GM19238 (cell line): ENCODE measurements around the gene DDX31.

Source experiments
- DNase-seq: peaks from one replicate; pipeline ENCODE4 v3.0.0; 2011; ENCODE audit warnings: low spot score; ENCODE audit not compliant: insufficient read length

Gene DDX31

GRCh38 chr9:132596200-132596599 lies 73.6 kb downstream of the DDX31 start:
- no peak for DNase-seq

GRCh38 chr9:132595319-132595718 lies 74.5 kb downstream of the DDX31 start:
- no peak for DNase-seq

GRCh38 chr9:132594412-132594811 lies 75.4 kb downstream of the DDX31 start:
- DNase-seq = no peak

- DNase-seq = no peak
These were observed 77.3 kb downstream of the DDX31 start for GRCh38 chr9:132592451-132592850.

- no peak for DNase-seq
These were observed 78.0 kb downstream of the DDX31 start for GRCh38 chr9:132591751-132592314.

- DNase-seq = no peak
These were observed 78.5 kb downstream of the DDX31 start for GRCh38 chr9:132591244-132591643.

- DNase-seq = no peak
These were observed 79.2 kb downstream of the DDX31 start for GRCh38 chr9:132590318-132591182.

- no peak for DNase-seq
These were observed 79.8 kb downstream of the DDX31 start for GRCh38 chr9:132590037-132590317.

- DNase-seq = no peak
These were observed 80.4 kb downstream of the DDX31 start for GRCh38 chr9:132589148-132590036.

- no peak for DNase-seq
These were observed 81.2 kb downstream of the DDX31 start for GRCh38 chr9:132588501-132589147.

- DNase-seq = no peak
These were observed 81.7 kb downstream of the DDX31 start for GRCh38 chr9:132588098-132588497.

GRCh38 chr9:132587592-132587955 lies 82.2 kb downstream of the DDX31 start:
- DNase-seq = no peak

GRCh38 chr9:132586830-132587591 lies 82.8 kb downstream of the DDX31 start:
- DNase-seq = no peak

- no peak for DNase-seq
These were observed 83.6 kb downstream of the DDX31 start for GRCh38 chr9:132585954-132586829.

GRCh38 chr9:132584601-132585560 lies 84.9 kb downstream of the DDX31 start:
- DNase-seq = no peak

- DNase-seq = no peak
These were observed 86.0 kb downstream of the DDX31 start for GRCh38 chr9:132583584-132584304.

GRCh38 chr9:132582786-132583583 lies 86.8 kb downstream of the DDX31 start:
- no peak for DNase-seq
